H1 (cell line): ENCODE measurements around the gene MRM2. TPM values are rescaled to one million over a fixed set of nuclear protein-coding genes. Genes with fewer than 3 reads are reported as not detected.

ENCODE experiments used
- ATF2 ChIP-seq: IDR thresholded peaks from 2 replicates; pipeline ENCODE4 v1.6.1; 2012; ENCODE audit warnings: low read length, inconsistent platforms
- JUN ChIP-seq: IDR thresholded peaks from 2 replicates; pipeline ENCODE4 v1.6.1; 2011; ENCODE audit warnings: low read depth, mild to moderate bottlenecking, improper control_type of control experiment, low read length
- PHF8 ChIP-seq: fragments of 200-600 bp; sonication (generic); conservative IDR thresholded peaks from 2 replicates; pipeline ENCODE4 v1.7.1; 2012; ENCODE audit warnings: low read depth, mild to moderate bottlenecking, inconsistent platforms, low read length, moderate library complexity
- polyA plus RNA-seq, 7 experiments: library from polyadenylated mRNA; depleted of rRNA in 3 of 7; stranded (reverse) in 5 of 7; unstranded in 2 of 7; fragments of >200 nt in 5 of 7; fragments of 200-250 nt in 2 of 7; gene quantifications; 1 replicate in 5 of 7; 2 replicates in 1 of 7; 4 replicates in 1 of 7; pipeline versions ENCODE4 v1.2.1 to v1.2.3, GENCODE V29; 2011 to 2013; ENCODE audit warnings: missing spikeins in 2 of 7, mixed read lengths in 2 of 7
- total RNA-seq: library from RNA; stranded (reverse); fragmentation: NEBNext Ultra II Directional; extraction: Animal tissue kit (Norgen Biotek cat#: 25700); gene quantifications from 2 replicates; pipeline ENCODE4 v1.2.1, GENCODE V29; 2021

Gene MRM2
- total and polyA plus RNA-seq, 2 of the 8 experiments (the other 6 are each of a cell fraction or from before 2014, with no cell fraction given) = 17.2 to 38.6 TPM

GRCh38 chr7:2289111-2289586, 47.1 kb upstream of the MRM2 start (continued):
- TF ChIP-seq ATF2 (no peak), JUN (no peak), PHF8 (no peak)
